ENCODE measurements around the gene ZSCAN25.
A peak's percentile ranks its signal among the peaks of the same experiment; 100 is the strongest.

Gene ZSCAN25

GRCh38 chr7:99623702-99624447 lies 7.1 kb downstream of the ZSCAN25 start:
- TF ChIP-seq, protein P1, sequence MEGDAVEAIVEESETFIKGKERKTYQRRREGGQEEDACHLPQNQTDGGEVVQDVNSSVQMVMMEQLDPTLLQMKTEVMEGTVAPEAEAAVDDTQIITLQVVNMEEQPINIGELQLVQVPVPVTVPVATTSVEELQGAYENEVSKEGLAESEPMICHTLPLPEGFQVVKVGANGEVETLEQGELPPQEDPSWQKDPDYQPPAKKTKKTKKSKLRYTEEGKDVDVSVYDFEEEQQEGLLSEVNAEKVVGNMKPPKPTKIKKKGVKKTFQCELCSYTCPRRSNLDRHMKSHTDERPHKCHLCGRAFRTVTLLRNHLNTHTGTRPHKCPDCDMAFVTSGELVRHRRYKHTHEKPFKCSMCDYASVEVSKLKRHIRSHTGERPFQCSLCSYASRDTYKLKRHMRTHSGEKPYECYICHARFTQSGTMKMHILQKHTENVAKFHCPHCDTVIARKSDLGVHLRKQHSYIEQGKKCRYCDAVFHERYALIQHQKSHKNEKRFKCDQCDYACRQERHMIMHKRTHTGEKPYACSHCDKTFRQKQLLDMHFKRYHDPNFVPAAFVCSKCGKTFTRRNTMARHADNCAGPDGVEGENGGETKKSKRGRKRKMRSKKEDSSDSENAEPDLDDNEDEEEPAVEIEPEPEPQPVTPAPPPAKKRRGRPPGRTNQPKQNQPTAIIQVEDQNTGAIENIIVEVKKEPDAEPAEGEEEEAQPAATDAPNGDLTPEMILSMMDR (IDR thresholded peaks at IDR 0.05), result no peak
- DNase-seq (ENCODE audit: low spot score), result peak; percentile 28
- Histone ChIP-seq H3K27ac (no peak overlapping the region), H3K4me3 (no peak overlapping the region)

DNA sequence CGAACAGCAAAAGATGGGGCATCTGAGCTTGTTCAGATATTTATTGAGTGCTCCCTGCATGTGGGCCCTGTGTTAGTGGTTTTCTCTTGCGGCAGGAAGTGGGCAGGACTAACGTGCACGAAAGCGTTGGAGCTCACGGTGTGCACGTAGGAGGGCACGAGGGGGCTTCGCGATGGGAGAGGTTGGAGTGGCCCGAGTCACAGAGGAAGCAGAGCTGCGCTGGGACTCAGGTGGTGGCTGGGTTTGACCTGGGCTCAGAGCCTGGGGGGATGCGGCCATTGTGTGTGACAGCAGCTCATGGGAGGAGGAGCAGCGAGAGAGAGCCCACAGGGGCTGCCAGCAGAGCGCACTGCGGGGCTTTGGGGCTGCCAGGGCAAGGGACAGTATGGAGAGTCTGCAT lies 7.7 kb downstream of the ZSCAN25 start:
- TF ChIP-seq, protein P1 (IDR thresholded peaks at IDR 0.05), result no peak

DNA sequence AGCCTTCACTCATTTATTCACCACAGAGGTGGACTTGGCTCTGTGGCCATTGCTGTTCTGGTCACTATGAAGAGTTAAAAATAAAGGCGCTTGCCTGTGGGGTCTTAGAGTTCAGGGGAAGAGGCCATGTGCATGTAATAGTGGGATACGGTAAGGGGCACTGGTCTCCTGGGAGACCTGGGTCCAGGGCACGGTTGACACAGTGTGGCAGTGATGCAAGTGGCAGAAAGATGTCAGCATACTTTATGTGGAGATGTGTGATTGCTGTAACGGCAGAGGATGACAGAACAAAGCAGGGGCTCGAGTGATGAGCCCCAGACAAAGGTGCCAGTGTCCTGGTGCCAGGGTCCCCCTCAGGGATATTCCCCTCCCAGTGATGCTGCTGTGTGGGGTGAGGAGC lies 8.6 kb downstream of the ZSCAN25 start:
- H3K27ac ChIP-seq, result no peak overlapping the region
- no peak for DNase-seq (ENCODE audit: low spot score)
- no peak overlapping the region for H3K4me3 ChIP-seq
- TF ChIP-seq, protein P1 (IDR thresholded peaks at IDR 0.05), result no peak

More for the DNA sequence above, 7.7 kb downstream of the ZSCAN25 start:
- no peak overlapping the region for H3K4me3 ChIP-seq
- peak; percentile 45 for DNase-seq (ENCODE audit: low spot score)
- H3K27ac ChIP-seq, result no peak overlapping the region

GRCh38 chr7:99625961-99626360 lies 9.2 kb downstream of the ZSCAN25 start:
- H3K27ac ChIP-seq, result no peak overlapping the region
- no peak for DNase-seq (ENCODE audit: low spot score)
- H3K4me3 ChIP-seq, result no peak overlapping the region
- TF ChIP-seq, protein P1 (IDR thresholded peaks at IDR 0.05), result no peak

GRCh38 chr7:99626661-99627060 lies 9.9 kb downstream of the ZSCAN25 start:
- DNase-seq (ENCODE audit: low spot score), result no peak
- TF ChIP-seq, protein P1 (IDR thresholded peaks at IDR 0.05), result no peak
- no peak overlapping the region for H3K4me3 ChIP-seq
- H3K27ac ChIP-seq, result no peak overlapping the region

- Histone ChIP-seq H3K4me3 (no peak overlapping the region), H3K27ac (no peak overlapping the region)
- no peak for DNase-seq (ENCODE audit: low spot score)
- TF ChIP-seq, protein P1 (IDR thresholded peaks at IDR 0.05), result no peak
Observed at GRCh38 chr7:99627513-99627912, 10.8 kb downstream of the ZSCAN25 start.
